HepG2 (cell line): ENCODE data around the gene BLOC1S4. TPM values are rescaled to one million over a fixed set of nuclear protein-coding genes. Genes with fewer than 3 reads are reported as not detected.
A peak's percentile ranks its signal among the peaks of the same experiment; 100 is the strongest.

Source experiments
- ETV6 ChIP-seq: sonication (generic); formaldehyde crosslinking; conservative IDR thresholded peaks from 2 replicates; pipeline ENCODE4 v1.4.0; 2020; ENCODE audit warnings: missing genetic modification reagents
- JUNB ChIP-seq: sonication (generic); formaldehyde crosslinking; IDR thresholded peaks from 2 replicates; pipeline ENCODE4 v1.8.0; 2022; ENCODE audit warnings: missing genetic modification reagents, mild to moderate bottlenecking, borderline replicate concordance
- KDM3A ChIP-seq: IDR thresholded peaks from 2 replicates; pipeline ENCODE4 v1.6.1; 2018; ENCODE audit warnings: low read depth, missing compliant biosample characterization
- KDM4B ChIP-seq: sonication (generic); formaldehyde crosslinking; IDR thresholded peaks from 2 replicates; pipeline ENCODE4 v1.4.0; 2020; ENCODE audit warnings: missing genetic modification reagents
- KLF9 ChIP-seq: IDR thresholded peaks from 2 replicates; pipeline ENCODE4 v1.6.1; 2016; ENCODE audit warnings: low read depth
- MZF1 ChIP-seq: sonication (generic); formaldehyde crosslinking; IDR thresholded peaks from 2 replicates; pipeline ENCODE4 v1.8.1; 2023; ENCODE audit warnings: mild to moderate bottlenecking, missing genetic modification reagents, borderline replicate concordance
- NR2F6 ChIP-seq, 2 experiments: IDR thresholded peaks; 2 replicates each; pipeline ENCODE4 v1.6.1; 2016; ENCODE audit warnings: antibody characterized with exemption in 1 of 2, mild to moderate bottlenecking in 1 of 2
- NRL ChIP-seq: sonication (generic); formaldehyde crosslinking; IDR thresholded peaks from 2 replicates; pipeline ENCODE4 v1.5.0; 2020; ENCODE audit warnings: missing genetic modification reagents, mild to moderate bottlenecking, moderate library complexity, borderline replicate concordance
- RFXANK ChIP-seq: IDR thresholded peaks from 2 replicates; pipeline ENCODE4 v1.6.1; 2016
- SP2 ChIP-seq: sonication (generic); formaldehyde crosslinking; IDR thresholded peaks from 2 replicates; pipeline ENCODE4 v1.5.1; 2020; ENCODE audit warnings: mild to moderate bottlenecking, missing genetic modification reagents
- polyA plus RNA-seq, 8 experiments: library from polyadenylated mRNA; depleted of rRNA in 3 of 8; stranded (reverse) in 7 of 8; unstranded in 1 of 8; fragments of >200 nt; fragmentation: Illumina TruSeq in 4 of 8; extraction: Trizol in 4 of 8; gene quantifications; 2 replicates each; pipeline versions ENCODE4 v1.2.1 to v1.2.3, GENCODE V29; 2011 to 2016; ENCODE audit warnings: low read depth in 4 of 8, missing spikeins in 1 of 8, mixed read lengths in 1 of 8; ENCODE audit not compliant: insufficient read depth in 1 of 8
- total RNA-seq, 5 experiments: library from RNA; depleted of rRNA; stranded (reverse); fragments of >200 nt; fragmentation: Illumina TruSeq; extraction: Trizol; gene quantifications; 2 replicates each; pipeline ENCODE4 v1.2.3, GENCODE V29; 2016; ENCODE audit warnings: low read depth in 1 of 5
- TF ChIP-seq, protein P1 (sequence below), 2 experiments: sonication (generic) in 1 of 2; formaldehyde crosslinking in 1 of 2; IDR thresholded peaks; 2 replicates each; pipeline versions ENCODE4 v1.4.0 to v1.6.1; 2018 to 2020; ENCODE audit warnings: missing genetic modification reagents in 2 of 2, borderline replicate concordance in 1 of 2, low read depth in 1 of 2, mild to moderate bottlenecking in 1 of 2, missing biosample characterization in 1 of 2
- TF ChIP-seq, protein P2 (sequence below): IDR thresholded peaks from 2 replicates; pipeline ENCODE4 v1.6.1; 2012; ENCODE audit warnings: low read depth, low read length, improper control_type of control experiment
- TF ChIP-seq, protein P3 (sequence below): sonication (generic); formaldehyde crosslinking; conservative IDR thresholded peaks from 2 replicates; pipeline ENCODE4 v1.4.0; 2020; ENCODE audit warnings: missing genetic modification reagents
- TF ChIP-seq, protein P4 (sequence below): sonication (generic); formaldehyde crosslinking; IDR thresholded peaks from 2 replicates; pipeline ENCODE4 v1.5.1; 2020; ENCODE audit warnings: mild to moderate bottlenecking, moderate library complexity, missing genetic modification reagents
- TF ChIP-seq, protein P5 (sequence below): IDR thresholded peaks from 2 replicates; pipeline ENCODE4 v1.6.1; 2016; ENCODE audit warnings: mild to moderate bottlenecking, missing biosample characterization, missing genetic modification reagents
- TF ChIP-seq, protein P6 (sequence below): sonication (generic); formaldehyde crosslinking; IDR thresholded peaks from 2 replicates; pipeline ENCODE4 v1.4.0; 2020; ENCODE audit warnings: mild to moderate bottlenecking, missing genetic modification reagents, borderline replicate concordance

BLOC1S4 gene
- total and polyA plus RNA-seq, 2 of the 13 experiments (the other 11 are each of a cell fraction or from before 2014, with no cell fraction given), result 15.5 to 20.9 TPM

DNA sequence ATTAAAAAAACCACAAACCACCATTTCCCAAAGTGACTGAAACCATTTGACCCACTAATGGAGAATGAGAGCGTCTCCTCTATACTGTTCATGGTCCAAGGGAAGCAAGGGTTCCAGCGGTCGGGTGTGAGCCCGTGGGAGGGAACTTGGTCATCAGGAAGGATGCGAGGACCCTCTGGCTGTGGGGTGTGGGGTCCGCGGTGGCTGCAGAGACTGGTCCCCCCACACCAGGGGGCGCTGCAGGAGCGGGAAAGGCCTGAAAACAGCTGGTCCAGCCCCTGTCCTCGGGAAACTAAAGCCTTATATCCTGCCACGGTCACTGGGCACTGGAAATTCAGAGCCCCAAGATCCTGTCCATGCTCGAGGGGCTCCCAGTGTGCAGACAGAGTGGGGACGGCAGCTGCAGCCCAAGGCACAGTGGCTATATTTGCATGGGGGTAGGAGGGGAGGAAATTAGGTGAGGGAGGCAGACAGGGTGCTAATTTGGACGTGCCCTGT is 4.3 kb downstream of the BLOC1S4 start (continued):
- TF ChIP-seq KDM3A (CRISPR knock-in tag) (0 out of 2 replicates have a peak, but pooled peaks have one; percentile 41), RFXANK (0 out of 2 replicates have a peak, but pooled peaks have one; percentile 54), NR2F6 (IDR thresholded peaks at IDR 0.05) (no peak), NR2F6 (CRISPR knock-in tag; IDR thresholded peaks at IDR 0.05) (0 out of 2 replicates have a peak, but pooled peaks have one; percentile 11), NRL (CRISPR knock-in tag) (no peak), MZF1 (CRISPR knock-in tag) (no peak), KLF9 (CRISPR knock-in tag) (no peak), SP2 (0 out of 2 replicates have a peak, but pooled peaks have one; percentile 29), ETV6 (CRISPR knock-in tag) (no peak), JUNB (no peak), KDM4B (CRISPR knock-in tag) (0 out of 2 replicates have a peak, but pooled peaks have one; percentile 19)
- TF ChIP-seq, protein P1, sequence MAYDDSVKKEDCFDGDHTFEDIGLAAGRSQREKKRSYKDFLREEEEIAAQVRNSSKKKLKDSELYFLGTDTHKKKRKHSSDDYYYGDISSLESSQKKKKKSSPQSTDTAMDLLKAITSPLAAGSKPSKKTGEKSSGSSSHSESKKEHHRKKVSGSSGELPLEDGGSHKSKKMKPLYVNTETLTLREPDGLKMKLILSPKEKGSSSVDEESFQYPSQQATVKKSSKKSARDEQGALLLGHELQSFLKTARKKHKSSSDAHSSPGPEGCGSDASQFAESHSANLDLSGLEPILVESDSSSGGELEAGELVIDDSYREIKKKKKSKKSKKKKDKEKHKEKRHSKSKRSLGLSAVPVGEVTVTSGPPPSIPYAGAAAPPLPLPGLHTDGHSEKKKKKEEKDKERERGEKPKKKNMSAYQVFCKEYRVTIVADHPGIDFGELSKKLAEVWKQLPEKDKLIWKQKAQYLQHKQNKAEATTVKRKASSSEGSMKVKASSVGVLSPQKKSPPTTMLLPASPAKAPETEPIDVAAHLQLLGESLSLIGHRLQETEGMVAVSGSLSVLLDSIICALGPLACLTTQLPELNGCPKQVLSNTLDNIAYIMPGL (CRISPR knock-in tag; IDR thresholded peaks at IDR 0.05; ENCODE audit: borderline replicate concordance in 1 of 2, low read depth in 1 of 2), result peak in 1 of 2 experiments; percentile 39; a peak in 1 of 4 replicates
- TF ChIP-seq, protein P2, sequence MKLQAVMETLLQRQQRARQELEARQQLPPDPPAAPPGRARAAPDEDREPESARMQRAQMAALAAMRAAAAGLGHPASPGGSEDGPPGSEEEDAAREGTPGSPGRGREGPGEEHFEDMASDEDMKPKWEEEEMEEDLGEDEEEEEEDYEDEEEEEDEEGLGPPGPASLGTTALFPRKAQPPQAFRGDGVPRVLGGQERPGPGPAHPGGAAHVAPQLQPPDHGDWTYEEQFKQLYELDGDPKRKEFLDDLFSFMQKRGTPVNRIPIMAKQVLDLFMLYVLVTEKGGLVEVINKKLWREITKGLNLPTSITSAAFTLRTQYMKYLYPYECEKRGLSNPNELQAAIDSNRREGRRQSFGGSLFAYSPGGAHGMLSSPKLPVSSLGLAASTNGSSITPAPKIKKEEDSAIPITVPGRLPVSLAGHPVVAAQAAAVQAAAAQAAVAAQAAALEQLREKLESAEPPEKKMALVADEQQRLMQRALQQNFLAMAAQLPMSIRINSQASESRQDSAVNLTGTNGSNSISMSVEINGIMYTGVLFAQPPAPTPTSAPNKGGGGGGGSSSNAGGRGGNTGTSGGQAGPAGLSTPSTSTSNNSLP, result 0 out of 2 replicates have a peak, but pooled peaks have one; percentile 15
- TF ChIP-seq, protein P3, sequence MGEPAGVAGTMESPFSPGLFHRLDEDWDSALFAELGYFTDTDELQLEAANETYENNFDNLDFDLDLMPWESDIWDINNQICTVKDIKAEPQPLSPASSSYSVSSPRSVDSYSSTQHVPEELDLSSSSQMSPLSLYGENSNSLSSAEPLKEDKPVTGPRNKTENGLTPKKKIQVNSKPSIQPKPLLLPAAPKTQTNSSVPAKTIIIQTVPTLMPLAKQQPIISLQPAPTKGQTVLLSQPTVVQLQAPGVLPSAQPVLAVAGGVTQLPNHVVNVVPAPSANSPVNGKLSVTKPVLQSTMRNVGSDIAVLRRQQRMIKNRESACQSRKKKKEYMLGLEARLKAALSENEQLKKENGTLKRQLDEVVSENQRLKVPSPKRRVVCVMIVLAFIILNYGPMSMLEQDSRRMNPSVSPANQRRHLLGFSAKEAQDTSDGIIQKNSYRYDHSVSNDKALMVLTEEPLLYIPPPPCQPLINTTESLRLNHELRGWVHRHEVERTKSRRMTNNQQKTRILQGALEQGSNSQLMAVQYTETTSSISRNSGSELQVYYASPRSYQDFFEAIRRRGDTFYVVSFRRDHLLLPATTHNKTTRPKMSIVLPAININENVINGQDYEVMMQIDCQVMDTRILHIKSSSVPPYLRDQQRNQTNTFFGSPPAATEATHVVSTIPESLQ (CRISPR knock-in tag), result no peak
- TF ChIP-seq, protein P4, sequence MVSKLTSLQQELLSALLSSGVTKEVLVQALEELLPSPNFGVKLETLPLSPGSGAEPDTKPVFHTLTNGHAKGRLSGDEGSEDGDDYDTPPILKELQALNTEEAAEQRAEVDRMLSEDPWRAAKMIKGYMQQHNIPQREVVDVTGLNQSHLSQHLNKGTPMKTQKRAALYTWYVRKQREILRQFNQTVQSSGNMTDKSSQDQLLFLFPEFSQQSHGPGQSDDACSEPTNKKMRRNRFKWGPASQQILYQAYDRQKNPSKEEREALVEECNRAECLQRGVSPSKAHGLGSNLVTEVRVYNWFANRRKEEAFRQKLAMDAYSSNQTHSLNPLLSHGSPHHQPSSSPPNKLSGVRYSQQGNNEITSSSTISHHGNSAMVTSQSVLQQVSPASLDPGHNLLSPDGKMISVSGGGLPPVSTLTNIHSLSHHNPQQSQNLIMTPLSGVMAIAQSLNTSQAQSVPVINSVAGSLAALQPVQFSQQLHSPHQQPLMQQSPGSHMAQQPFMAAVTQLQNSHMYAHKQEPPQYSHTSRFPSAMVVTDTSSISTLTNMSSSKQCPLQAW (CRISPR knock-in tag), result peak; percentile 47
- TF ChIP-seq, protein P5, sequence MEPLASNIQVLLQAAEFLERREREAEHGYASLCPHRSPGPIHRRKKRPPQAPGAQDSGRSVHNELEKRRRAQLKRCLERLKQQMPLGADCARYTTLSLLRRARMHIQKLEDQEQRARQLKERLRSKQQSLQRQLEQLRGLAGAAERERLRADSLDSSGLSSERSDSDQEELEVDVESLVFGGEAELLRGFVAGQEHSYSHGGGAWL, result 0 out of 2 replicates have a peak, but pooled peaks have one; percentile 39
- TF ChIP-seq, protein P6, sequence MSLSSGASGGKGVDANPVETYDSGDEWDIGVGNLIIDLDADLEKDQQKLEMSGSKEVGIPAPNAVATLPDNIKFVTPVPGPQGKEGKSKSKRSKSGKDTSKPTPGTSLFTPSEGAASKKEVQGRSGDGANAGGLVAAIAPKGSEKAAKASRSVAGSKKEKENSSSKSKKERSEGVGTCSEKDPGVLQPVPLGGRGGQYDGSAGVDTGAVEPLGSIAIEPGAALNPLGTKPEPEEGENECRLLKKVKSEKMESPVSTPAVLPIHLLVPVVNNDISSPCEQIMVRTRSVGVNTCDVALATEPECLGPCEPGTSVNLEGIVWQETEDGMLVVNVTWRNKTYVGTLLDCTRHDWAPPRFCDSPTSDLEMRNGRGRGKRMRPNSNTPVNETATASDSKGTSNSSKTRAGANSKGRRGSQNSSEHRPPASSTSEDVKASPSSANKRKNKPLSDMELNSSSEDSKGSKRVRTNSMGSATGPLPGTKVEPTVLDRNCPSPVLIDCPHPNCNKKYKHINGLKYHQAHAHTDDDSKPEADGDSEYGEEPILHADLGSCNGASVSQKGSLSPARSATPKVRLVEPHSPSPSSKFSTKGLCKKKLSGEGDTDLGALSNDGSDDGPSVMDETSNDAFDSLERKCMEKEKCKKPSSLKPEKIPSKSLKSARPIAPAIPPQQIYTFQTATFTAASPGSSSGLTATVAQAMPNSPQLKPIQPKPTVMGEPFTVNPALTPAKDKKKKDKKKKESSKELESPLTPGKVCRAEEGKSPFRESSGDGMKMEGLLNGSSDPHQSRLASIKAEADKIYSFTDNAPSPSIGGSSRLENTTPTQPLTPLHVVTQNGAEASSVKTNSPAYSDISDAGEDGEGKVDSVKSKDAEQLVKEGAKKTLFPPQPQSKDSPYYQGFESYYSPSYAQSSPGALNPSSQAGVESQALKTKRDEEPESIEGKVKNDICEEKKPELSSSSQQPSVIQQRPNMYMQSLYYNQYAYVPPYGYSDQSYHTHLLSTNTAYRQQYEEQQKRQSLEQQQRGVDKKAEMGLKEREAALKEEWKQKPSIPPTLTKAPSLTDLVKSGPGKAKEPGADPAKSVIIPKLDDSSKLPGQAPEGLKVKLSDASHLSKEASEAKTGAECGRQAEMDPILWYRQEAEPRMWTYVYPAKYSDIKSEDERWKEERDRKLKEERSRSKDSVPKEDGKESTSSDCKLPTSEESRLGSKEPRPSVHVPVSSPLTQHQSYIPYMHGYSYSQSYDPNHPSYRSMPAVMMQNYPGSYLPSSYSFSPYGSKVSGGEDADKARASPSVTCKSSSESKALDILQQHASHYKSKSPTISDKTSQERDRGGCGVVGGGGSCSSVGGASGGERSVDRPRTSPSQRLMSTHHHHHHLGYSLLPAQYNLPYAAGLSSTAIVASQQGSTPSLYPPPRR (CRISPR knock-in tag), result no peak
